Thymus (tissue), 11 donors: ENCODE data around the gene LDB3. TPM values are rescaled to one million over a fixed set of nuclear protein-coding genes. Genes with fewer than 3 reads are reported as not detected.

ENCODE experiments used
- DNase-seq, 9 donors: peaks; one replicate each; pipeline ENCODE4 v3.0.0-alpha.2; 2013; ENCODE audit warnings: low spot score in 9 of 9, low read depth in 6 of 9, missing footprints in 1 of 9
- H3K27ac ChIP-seq, 2 donors: one replicate each; pipeline ENCODE4 v1.5.1; 2013; ENCODE audit warnings: control low read depth in 1 of 2, low read depth in 1 of 2, low read length in 1 of 2, mild to moderate bottlenecking in 1 of 2, moderate library complexity in 1 of 2
- H3K27me3 ChIP-seq, 2 donors: one replicate each; pipeline ENCODE4 v1.5.1; 2013; ENCODE audit warnings: low read length in 1 of 2; ENCODE audit not compliant: control insufficient read depth in 2 of 2, insufficient read depth in 1 of 2
- H3K36me3 ChIP-seq, 2 donors: one replicate each; pipeline ENCODE4 v1.5.1; 2013; ENCODE audit warnings: low read length in 1 of 2, mild to moderate bottlenecking in 1 of 2, moderate library complexity in 1 of 2; ENCODE audit not compliant: control insufficient read depth in 2 of 2, insufficient read depth in 2 of 2
- H3K4me1 ChIP-seq, 2 donors: one replicate each; pipeline ENCODE4 v1.5.1; 2013; ENCODE audit warnings: low read length in 2 of 2; ENCODE audit not compliant: control insufficient read depth in 2 of 2, insufficient read depth in 2 of 2
- H3K4me3 ChIP-seq, 2 donors: one replicate each; pipeline ENCODE4 v1.5.1; 2013; ENCODE audit warnings: low read length in 2 of 2, control low read depth in 1 of 2, mild to moderate bottlenecking in 1 of 2
- H3K9me3 ChIP-seq, 2 donors: one replicate each; pipeline ENCODE4 v1.5.1; 2013; ENCODE audit warnings: low read length in 1 of 2, mild to moderate bottlenecking in 1 of 2; ENCODE audit not compliant: control insufficient read depth in 2 of 2, insufficient read depth in 1 of 2
- WGBS: extraction: QIAGEN DNeasy Blood & Tissue Kit; methylation state at CpG from one replicate; pipeline ENCODE4 v1.1.7; 2013; 5-methylcytosine and 5-hydroxymethylcytosine counted together
- polyA plus RNA-seq: library from polyadenylated mRNA; stranded (reverse); fragments of 200-250 nt; gene quantifications from one replicate; pipeline ENCODE4 v1.2.3, GENCODE V29; 2013
- total RNA-seq: library from RNA; stranded (reverse); fragments of 120-200 nt; gene quantifications from one replicate; pipeline ENCODE4 v1.2.4, GENCODE V29; 2013
- donor health status: healthy.

The LDB3 gene
- total and polyA plus RNA-seq, 2 donors: 0.38 to 2.9 TPM

DNA sequence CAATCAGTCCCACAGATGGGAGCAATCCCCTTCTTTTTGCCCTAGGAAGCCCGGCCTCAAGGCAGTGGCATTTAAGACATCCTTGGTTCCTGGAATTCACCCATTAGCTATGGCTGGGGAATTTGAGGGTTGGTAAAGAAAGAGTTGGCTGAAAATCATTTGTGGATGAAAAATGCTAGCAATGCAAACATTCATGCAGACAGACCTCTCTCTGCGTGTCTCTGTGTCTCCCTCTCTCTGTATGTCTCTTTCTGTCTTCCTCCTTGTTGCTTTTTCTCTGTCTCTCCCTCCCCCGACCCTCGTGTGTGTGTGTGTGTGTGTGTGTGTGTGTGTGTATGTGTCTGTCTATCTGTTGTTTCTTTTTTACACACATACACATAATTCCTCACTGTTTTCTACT lies 19.4 kb downstream of the LDB3 start:
- no peak for DNase-seq
- 74% methylated on average over 4 of the region's 4 CpGs for WGBS
- no peak overlapping the region for H3K4me3 ChIP-seq
- no peak overlapping the region for H3K27ac ChIP-seq
- no peaks in the 10 kb centered on the region for H3K9me3 ChIP-seq
- no peaks in the 10 kb centered on the region for H3K36me3 ChIP-seq
- peaks cover 0 to 22% of the 10 kb centered on the region in 2 donors for H3K27me3 ChIP-seq
- H3K4me1 ChIP-seq: no peaks in the 10 kb centered on the region

DNA sequence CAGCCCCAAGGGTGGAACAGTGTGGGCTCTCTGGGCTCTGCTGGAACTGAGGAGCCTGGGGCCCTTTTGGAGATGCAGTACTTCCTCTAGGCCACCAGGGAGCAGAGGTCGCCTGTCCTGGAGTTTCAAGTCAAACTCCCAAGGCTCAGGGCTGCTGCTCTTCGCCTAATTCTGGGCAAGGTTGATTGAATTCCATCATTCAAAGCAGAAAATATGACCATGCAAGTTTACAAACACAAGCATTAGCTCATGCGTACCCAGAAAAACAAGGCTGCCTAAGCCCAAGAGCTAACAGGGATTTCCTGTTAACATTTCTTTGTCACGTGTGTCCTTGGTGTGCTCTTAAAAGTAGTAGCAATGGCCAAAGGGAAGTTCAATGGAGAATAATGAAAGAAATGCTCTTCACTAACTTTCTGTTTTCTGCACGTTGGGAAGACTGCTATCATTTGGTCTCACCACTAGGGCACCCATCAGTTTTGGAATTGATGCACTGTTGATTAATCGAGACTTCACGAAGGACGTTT lies 20.1 kb downstream of the LDB3 start:
- H3K4me1 ChIP-seq: no peaks in the 10 kb centered on the region
- 45% methylated on average over 8 of the region's 8 CpGs for WGBS
- peak in 8 of 9 donors; percentile 8 to 56 (median 28) for DNase-seq
- H3K4me3 ChIP-seq: no peak overlapping the region
- H3K27me3 ChIP-seq: peaks cover 0 to 21% of the 10 kb centered on the region in 2 donors
- H3K36me3 ChIP-seq: no peaks in the 10 kb centered on the region
- no peak overlapping the region for H3K27ac ChIP-seq
- H3K9me3 ChIP-seq: no peaks in the 10 kb centered on the region

DNA sequence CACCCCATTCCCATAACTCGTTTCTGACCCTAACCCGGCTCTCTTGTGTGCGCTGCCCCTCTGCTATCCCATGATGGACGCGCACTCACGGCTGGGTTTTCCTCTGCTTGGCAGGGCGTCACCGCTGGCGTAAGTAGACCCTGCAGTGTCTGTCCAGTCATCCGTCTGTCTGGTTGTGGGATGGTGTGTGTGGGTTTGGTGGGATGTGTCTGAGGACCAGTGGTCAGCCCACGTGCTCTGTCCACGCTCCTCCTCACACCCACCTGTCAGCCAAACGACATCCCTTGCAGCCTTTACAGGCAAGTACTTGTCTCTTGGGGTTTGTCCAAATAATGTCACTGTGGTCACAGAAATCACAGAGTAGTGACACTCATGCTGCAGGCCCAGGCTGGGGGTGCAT lies 20.8 kb downstream of the LDB3 start:
- Histone ChIP-seq H3K9me3 (no peaks in the 10 kb centered on the region), H3K36me3 (no peaks in the 10 kb centered on the region), H3K27ac (no peak overlapping the region), H3K4me3 (no peak overlapping the region), H3K27me3 (peaks cover 0 to 18% of the 10 kb centered on the region in 2 donors), H3K4me1 (no peaks in the 10 kb centered on the region)
- WGBS: 92% methylated on average over 13 of the region's 13 CpGs
- DNase-seq: no peak

GRCh38 chr10:86690231-86690630 lies 21.9 kb downstream of the LDB3 start:
- no peak for DNase-seq
- Histone ChIP-seq H3K9me3 (no peaks in the 10 kb centered on the region), H3K4me3 (no peak overlapping the region), H3K27ac (no peak overlapping the region), H3K4me1 (no peaks in the 10 kb centered on the region), H3K36me3 (no peaks in the 10 kb centered on the region), H3K27me3 (peaks cover 0 to 12% of the 10 kb centered on the region in 2 donors)
- WGBS: 94% methylated on average over 5 of the region's 5 CpGs

GRCh38 chr10:86690657-86691084 lies 22.4 kb downstream of the LDB3 start:
- no peak for DNase-seq
- WGBS: 89% methylated on average over 3 of the region's 3 CpGs
- Histone ChIP-seq H3K4me3 (no peak overlapping the region), H3K27ac (no peak overlapping the region), H3K27me3 (peaks cover 0 to 9% of the 10 kb centered on the region in 2 donors), H3K4me1 (no peaks in the 10 kb centered on the region), H3K36me3 (no peaks in the 10 kb centered on the region), H3K9me3 (no peaks in the 10 kb centered on the region)

DNA sequence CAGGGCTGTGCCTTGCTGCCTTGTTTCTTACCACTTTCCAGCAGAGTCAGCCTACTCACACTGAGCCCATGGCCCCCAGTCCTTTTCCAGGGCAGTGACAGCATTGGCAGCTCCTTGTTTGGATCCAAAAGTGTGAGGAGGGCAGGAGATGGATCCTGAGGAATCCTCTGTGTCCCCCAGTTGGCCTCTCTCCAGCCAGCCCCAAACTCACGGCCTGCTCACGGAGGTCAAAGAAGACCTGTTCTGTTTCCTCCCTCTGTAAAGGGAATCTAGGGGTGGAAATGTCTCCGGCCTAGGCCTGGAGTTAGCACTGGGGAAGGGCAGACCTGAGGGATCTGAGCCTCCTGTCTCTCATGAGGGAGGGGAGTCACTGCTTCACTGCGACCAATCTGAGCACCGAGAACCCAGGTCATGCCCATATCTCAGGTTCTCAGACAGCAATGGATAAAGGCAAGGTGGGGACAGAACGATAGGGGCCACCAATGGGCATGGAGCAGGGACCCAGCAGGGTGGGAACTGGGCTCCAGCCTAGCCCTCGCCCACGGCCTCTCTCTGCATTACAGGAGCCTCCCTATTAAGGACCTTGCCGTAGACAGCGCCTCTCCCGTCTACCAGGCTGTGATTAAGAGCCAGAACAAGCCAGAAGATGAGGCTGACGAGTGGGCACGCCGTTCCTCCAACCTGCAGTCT lies 23.2 kb downstream of the LDB3 start:
- 97% methylated on average over 14 of the region's 14 CpGs for WGBS

DNA sequence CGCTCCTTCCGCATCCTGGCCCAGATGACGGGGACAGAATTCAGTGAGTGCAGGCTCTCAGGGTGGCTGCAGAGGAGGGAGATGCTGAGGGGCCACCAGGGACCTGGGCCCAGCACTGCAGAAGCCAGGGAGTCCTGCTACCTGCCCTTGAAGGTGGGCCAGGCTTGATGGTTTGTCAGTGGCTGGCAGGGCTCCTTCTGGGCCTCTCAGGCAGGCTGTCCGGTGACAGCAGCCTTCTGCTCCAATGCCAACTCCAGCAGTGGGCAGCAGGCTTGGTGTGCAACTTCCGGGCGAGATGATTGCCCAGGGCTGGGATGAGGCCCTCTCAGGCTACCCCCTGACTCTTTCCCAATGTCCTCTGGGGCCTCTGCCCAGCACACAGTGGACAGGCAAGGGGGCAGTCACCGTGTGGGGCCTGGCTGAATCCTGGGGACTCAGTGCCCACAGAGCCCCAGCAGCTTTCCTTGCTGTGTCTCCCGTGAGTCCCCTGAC lies 23.8 kb downstream of the LDB3 start:
- Histone ChIP-seq H3K4me3 (no peak overlapping the region), H3K9me3 (no peaks in the 10 kb centered on the region), H3K27me3 (peaks cover 0 to 12% of the 10 kb centered on the region in 2 donors), H3K4me1 (no peaks in the 10 kb centered on the region), H3K36me3 (no peaks in the 10 kb centered on the region), H3K27ac (no peak overlapping the region)
- WGBS: 92% methylated on average over 8 of the region's 8 CpGs
- no peak for DNase-seq

More for the DNA sequence above, 23.2 kb downstream of the LDB3 start:
- Histone ChIP-seq H3K36me3 (no peaks in the 10 kb centered on the region), H3K4me1 (no peaks in the 10 kb centered on the region), H3K9me3 (no peaks in the 10 kb centered on the region), H3K4me3 (no peak overlapping the region), H3K27ac (no peak overlapping the region), H3K27me3 (peaks cover 0 to 12% of the 10 kb centered on the region in 2 donors)
- no peak for DNase-seq

DNA sequence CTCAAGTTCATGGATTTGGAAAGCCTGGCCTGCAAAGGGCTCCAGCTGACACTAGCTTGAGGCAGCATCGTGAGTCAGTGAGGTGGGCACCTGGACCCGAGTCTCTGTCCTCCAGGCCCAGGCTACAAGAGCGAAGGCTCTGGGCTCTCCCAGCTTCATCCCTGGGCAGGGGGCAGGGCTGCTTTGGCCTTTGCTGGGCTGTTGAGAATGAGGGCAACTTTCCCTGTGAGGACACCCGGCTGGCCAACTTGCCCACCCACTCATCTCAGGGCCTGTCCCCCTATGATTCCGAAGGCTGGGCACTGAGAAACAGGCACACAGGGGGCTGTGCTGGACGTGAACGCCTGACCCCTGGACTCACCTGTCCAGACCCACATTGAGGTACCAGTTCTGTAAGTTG lies 24.4 kb downstream of the LDB3 start:
- Histone ChIP-seq H3K9me3 (no peaks in the 10 kb centered on the region), H3K4me1 (no peaks in the 10 kb centered on the region), H3K27ac (no peak overlapping the region), H3K4me3 (no peak overlapping the region), H3K36me3 (no peaks in the 10 kb centered on the region), H3K27me3 (peaks cover 0 to 12% of the 10 kb centered on the region in 2 donors)
- no peak for DNase-seq
- WGBS: 95% methylated on average over 7 of the region's 7 CpGs

DNA sequence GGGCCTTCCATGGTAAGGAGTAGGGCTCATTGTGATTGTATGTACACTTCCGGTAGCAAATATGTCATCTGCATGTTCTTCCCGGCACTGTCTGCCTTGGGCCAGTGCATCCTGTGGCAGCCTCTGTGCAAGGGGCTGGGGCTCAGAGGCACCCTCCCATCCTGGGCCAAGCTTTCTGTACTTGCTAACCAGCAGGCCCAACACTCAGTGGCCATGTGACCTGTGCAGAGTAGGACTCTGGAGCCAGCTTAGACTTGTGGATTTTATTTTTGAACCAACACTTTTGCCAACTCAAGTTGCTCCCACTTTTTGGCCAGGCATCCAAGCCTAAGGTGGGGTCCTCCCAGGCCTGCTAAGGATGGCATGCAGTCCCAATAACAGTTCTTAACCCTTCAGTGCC lies 25.0 kb downstream of the LDB3 start:
- 99% methylated on average over 2 of the region's 2 CpGs for WGBS
- Histone ChIP-seq H3K4me3 (no peak overlapping the region), H3K9me3 (no peaks in the 10 kb centered on the region), H3K27me3 (peaks cover 0 to 12% of the 10 kb centered on the region in 2 donors), H3K27ac (no peak overlapping the region), H3K36me3 (no peaks in the 10 kb centered on the region), H3K4me1 (no peaks in the 10 kb centered on the region)
- no peak for DNase-seq
